GM21786 (cell line): ENCODE results near the gene FBXL7.

Experiments
- ATAC-seq: cut with Tn5 transposase; IDR thresholded peaks from one replicate; pipeline ENCODE4 v1.9.1; 2021; ENCODE audit not compliant: unreplicated experiment

Gene FBXL7

DNA sequence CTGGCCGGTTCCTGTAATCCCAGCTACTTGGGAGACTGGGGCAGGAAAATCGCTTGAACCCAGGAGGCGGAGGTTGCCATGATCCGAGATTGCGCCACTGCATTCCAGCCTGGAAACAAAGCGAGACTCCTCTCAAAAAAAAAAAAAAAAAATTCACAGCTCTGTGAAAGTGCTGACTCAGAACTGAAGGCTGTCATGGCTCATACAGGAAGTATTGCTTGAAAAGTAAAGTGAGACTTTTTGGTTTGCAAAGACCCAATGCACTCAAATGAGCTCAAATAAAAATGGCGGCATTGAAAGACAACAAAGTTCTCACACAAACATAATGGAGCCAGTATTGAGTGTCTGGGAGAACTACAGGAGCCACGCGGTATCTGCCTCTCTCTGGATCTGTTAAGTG lies 202.1 kb downstream of the FBXL7 start:
- ATAC-seq: no peak

GRCh38 chr5:15703901-15704300 lies 203.9 kb downstream of the FBXL7 start:
- ATAC-seq: no peak

- ATAC-seq: no peak
Measured at GRCh38 chr5:15704397-15704947, 204.5 kb downstream of the FBXL7 start.

DNA sequence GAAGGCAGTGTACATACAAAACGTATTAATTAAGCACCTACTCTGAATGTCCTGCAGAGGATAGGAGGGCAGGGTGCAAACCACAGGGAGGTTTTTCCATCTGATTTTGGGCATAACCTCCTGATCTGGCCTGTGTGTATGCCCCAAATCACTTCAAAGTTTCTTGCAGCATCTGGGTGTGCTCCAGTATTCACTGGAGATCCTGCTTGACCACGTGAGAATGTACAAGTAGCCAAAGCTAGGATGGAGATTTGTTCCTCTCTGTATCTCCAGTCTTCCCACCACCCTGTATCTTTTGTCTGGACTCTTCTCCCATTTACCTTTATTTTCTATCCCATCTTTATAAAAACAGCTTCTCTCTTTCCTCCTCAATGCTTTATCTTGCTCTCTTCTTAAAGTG lies 207.7 kb downstream of the FBXL7 start:
- no peak for ATAC-seq

GRCh38 chr5:15711892-15712291 lies 211.9 kb downstream of the FBXL7 start:
- no peak for ATAC-seq

- no peak for ATAC-seq
Measured at GRCh38 chr5:15715535-15715934, 215.6 kb downstream of the FBXL7 start.

DNA sequence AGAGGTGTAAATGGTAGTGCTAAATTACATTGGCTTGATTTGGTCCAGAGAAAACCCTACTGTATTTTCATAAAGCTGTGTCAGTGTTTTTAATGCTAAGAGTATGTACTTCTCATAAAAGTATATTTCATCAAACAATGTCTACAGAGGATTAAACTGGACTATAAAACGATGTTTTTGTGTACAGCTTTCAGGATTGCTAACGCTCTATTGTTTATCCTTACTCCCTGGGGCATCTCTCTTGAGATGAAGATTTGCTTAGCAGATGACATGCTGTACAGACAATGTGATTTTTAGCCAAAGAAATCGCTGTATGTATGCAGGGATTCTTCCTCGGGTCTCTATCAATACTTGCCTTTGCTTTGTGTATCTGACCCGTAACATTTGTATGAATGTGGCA lies 216.0 kb downstream of the FBXL7 start:
- no peak for ATAC-seq

DNA sequence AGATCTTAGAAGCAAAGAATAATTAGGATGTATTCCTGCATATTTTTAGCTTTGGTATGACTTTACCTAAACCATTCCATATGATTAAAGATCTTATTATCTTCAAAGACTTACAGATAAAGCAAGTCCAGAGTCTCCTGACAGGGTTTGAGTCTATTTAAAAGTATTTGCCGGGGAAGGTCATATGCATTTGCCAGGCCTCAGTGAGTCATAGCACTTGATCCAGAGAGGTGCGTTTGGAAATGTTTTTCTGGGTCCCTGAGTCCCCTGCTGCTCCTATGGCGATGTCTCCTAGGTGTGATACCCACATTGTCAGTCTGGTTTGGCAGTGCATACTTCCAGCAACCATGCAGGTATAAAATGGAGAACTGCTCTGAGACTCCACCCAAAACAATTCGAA lies 217.0 kb downstream of the FBXL7 start:
- no peak for ATAC-seq

GRCh38 chr5:15718421-15719179 lies 218.6 kb downstream of the FBXL7 start:
- no peak for ATAC-seq

DNA sequence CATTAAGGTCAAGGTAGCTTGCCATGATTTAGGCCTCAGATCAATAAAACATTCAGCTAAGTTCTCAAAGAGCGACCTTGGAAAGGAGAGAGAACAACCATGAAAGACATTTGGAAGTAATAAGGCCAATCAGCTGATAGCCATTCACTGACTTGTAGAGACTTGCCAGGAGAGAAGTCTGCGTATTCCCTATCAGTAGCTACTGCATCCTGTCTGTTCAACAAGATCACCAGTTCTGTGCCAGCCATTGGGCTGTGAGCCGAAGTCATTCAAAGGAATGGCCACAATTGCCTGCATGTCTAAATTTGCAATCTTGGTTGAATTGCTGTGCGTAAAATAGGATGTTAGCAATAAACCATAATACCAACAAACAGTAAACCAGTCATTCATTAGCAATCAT lies 219.8 kb downstream of the FBXL7 start:
- no peak for ATAC-seq

DNA sequence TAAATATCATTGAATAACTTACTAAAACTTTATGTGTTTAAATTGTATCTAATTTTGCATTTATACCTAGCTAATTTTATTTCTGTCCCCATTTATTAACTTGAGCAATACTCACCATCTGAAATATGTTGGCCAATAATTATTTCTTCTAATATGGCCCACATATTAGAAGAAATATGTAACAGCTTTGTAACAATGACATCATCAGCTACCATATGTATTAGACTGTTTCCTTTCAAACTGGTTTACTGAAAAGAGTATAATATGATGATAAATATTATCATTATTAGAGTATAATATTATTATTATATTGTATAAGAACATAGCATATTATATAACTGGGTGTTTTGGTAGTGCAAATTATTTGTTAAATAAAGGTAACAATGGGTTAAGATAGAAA lies 220.5 kb downstream of the FBXL7 start:
- ATAC-seq: no peak

- no peak for ATAC-seq
Measured at GRCh38 chr5:15722305-15722704, 222.3 kb downstream of the FBXL7 start.

DNA sequence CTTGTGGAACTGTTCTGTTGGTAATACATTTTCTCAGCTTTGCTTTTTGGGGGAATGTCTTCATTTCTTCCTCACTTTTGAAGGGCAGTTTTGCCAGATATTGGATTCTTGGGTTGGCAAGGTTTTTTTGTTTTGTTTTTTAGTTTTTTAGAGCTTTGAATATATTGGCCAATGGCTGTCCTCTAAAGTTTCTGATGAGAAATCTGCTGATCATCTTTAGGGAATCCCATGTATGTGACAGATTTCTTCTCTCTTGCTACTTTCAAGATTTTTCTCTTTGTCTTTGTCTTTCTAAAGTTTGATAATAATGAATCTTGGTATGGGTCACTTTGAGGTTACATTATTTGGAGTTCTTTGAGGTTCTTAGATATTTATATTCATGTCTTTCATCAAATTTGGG lies 227.4 kb downstream of the FBXL7 start:
- ATAC-seq: no peak

GRCh38 chr5:15728811-15729210 lies 228.8 kb downstream of the FBXL7 start:
- no peak for ATAC-seq

DNA sequence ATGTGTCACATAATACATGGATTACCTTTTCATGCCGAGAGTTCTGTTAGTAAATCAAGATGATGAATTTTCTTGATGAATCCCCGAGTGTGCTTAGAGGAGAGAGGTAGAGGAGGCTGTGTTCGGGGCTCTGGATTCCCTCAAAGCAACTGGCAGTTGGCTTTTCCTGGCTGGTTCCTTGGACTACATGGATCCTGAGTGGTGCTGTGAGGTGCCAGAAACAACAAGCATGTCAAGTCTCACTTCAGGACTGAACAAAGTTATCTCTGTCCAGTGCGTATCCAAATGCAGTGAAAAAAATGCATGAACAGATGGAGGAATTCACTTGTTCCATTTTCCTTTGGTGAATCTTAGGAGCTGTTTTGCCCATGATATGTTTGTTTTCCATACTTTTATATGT lies 231.7 kb downstream of the FBXL7 start:
- no peak for ATAC-seq

- ATAC-seq: no peak
Measured at GRCh38 chr5:15734058-15734457, 234.1 kb downstream of the FBXL7 start.

DNA sequence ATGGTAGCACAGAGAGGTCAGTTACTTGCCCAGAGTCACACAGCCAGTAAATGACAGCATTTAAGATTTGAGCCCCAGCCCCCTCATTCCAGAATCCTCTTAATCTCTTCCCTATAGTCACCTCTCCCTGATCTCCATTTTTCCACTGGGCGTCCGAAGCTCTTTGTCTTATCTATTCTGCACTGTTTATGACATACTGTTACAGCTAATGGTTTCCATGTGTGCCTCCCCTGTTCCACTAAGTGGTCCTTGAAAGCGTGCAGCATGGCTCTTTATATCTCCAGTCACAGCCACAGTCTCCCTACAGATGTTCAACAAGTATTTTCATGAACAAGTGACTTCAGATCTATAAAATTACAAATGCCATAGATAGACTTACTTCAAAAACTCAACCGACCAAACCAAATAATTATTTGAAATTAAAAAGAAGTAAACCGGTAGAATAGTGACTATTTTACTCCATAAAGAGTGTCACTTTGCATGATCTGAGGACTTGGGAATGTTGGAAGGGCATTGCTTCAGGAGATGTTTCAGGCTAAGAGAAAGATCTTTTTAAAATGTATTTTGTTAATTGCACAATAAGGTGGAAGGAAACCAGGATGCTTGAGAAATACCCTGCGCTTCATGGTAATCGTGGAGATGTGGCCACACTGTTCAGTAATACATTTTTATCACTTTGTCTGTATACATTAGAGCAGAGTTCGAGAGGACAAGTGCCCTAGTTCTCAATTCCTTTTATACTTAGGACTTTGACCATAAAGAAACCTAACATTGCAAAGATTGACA lies 237.2 kb downstream of the FBXL7 start:
- no peak for ATAC-seq

- no peak for ATAC-seq
Measured at GRCh38 chr5:15737871-15738664, 238.1 kb downstream of the FBXL7 start.

DNA sequence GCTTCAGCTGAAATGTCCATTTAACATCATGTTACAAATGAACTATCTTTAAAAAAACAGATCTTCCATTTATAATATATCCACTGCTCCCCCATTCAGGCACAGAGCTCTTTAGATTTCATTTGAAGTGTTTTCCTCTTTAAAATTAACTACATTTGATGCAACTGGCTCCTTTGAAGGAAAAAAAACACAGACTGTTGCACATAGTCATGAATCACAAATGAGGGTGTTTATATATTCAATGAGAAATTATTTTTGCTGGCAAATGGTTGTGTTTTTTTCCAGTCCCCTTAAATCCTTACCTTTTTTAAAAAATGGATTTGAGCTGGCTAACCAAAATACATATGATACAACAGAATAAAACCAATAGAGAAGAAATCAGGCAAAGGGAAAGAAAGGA lies 240.4 kb downstream of the FBXL7 start:
- no peak for ATAC-seq

- no peak for ATAC-seq
Measured at GRCh38 chr5:15741591-15741990, 241.6 kb downstream of the FBXL7 start.

DNA sequence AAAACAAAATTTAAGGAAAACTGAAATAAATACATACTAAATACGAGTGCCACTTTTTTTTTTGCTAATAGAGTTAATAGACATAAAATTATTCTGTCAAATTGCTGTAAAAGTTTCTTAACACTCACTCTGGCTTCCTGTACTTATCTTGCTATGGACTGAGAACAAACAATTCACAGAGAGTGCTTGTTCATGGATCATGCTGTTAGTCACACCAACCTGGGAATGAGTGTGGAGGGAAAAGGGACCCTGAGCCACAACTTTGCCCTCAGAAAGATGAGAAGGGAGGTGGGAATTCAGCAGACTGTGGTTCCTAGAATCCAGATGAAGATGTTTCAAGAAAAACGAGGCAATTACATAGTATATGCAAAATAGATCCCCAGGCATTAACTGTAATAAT lies 246.9 kb downstream of the FBXL7 start:
- no peak for ATAC-seq
